ENCODE data around the gene ARHGDIG.

GRCh38 chr16:261031-261691 lies 19.2 kb upstream of the ARHGDIG start:
- TF ChIP-seq CTCF (IDR thresholded peaks at IDR 0.05) (no peak), POLR2A (IDR thresholded peaks at IDR 0.05) (no peak)

All from uterus (tissue), 2 donors.